Liver (tissue), 9 donors: ENCODE data around the gene RAB3B. TPM values are rescaled to one million over a fixed set of nuclear protein-coding genes. Genes with fewer than 3 reads are reported as not detected.

Experiments used
- DNase-seq: peaks from one replicate; pipeline ENCODE4 v3.0.0-alpha.2; 2017; ENCODE audit warnings: low spot score
- H3K27ac ChIP-seq, 2 donors: one replicate each; pipeline ENCODE4 v1.7.0; 2013; ENCODE audit warnings: inconsistent platforms in 2 of 2, low read length in 2 of 2, control low read depth in 1 of 2, low read depth in 1 of 2, mild to moderate bottlenecking in 1 of 2
- H3K27me3 ChIP-seq, 4 donors: one replicate each; pipeline versions ENCODE4 v1.6.1 to v1.7.0; 2013; ENCODE audit warnings: low read length in 3 of 4, inconsistent platforms in 1 of 4, mild to moderate bottlenecking in 1 of 4, moderate library complexity in 1 of 4; ENCODE audit not compliant: control insufficient read depth in 4 of 4, insufficient read depth in 4 of 4
- H3K36me3 ChIP-seq, 4 donors: one replicate each; pipeline versions ENCODE4 v1.6.1 to v1.7.0; 2013; ENCODE audit warnings: low read length in 3 of 4, mild to moderate bottlenecking in 3 of 4, low read depth in 1 of 4, moderate library complexity in 1 of 4; ENCODE audit not compliant: control insufficient read depth in 4 of 4, insufficient read depth in 3 of 4
- H3K4me1 ChIP-seq, 4 donors: one replicate each; pipeline versions ENCODE4 v1.6.1 to v1.7.0; 2013; ENCODE audit warnings: low read length in 3 of 4, mild to moderate bottlenecking in 3 of 4, moderate library complexity in 1 of 4; ENCODE audit not compliant: control insufficient read depth in 4 of 4, insufficient read depth in 4 of 4
- H3K4me3 ChIP-seq, 3 donors: one replicate each; pipeline versions ENCODE4 v1.6.1 to v1.7.0; 2013; ENCODE audit warnings: low read length in 3 of 3, control low read depth in 1 of 3, low read depth in 1 of 3, mild to moderate bottlenecking in 1 of 3
- H3K9ac ChIP-seq, 2 donors: one replicate each; pipeline ENCODE4 v1.7.0; 2013; ENCODE audit warnings: low read length in 2 of 2, mild to moderate bottlenecking in 2 of 2, moderate library complexity in 2 of 2, control low read depth in 1 of 2, low read depth in 1 of 2
- H3K9me3 ChIP-seq, 4 donors: one replicate each; pipeline versions ENCODE4 v1.6.1 to v1.7.0; 2013; ENCODE audit warnings: low read length in 3 of 4; ENCODE audit not compliant: control insufficient read depth in 4 of 4
- ATF3 ChIP-seq: IDR thresholded peaks from 2 replicates; pipeline ENCODE4 v1.6.1; 2016; ENCODE audit warnings: antibody characterized with exemption
- EGR1 ChIP-seq, 2 donors: IDR thresholded peaks; 2 replicates each; pipeline ENCODE4 v1.6.1; 2016 to 2018; ENCODE audit warnings: antibody characterized with exemption in 2 of 2, low read depth in 2 of 2
- FOXA2 ChIP-seq: IDR thresholded peaks from 2 replicates; pipeline ENCODE4 v1.6.1; 2016; ENCODE audit warnings: antibody characterized with exemption
- HNF4A ChIP-seq, 2 donors: conservative IDR thresholded peaks; 2 replicates each; pipeline ENCODE4 v1.6.1; 2016; ENCODE audit warnings: antibody characterized with exemption in 2 of 2, mild to moderate bottlenecking in 2 of 2
- HNF4G ChIP-seq: IDR thresholded peaks from 2 replicates; pipeline ENCODE4 v1.6.1; 2016; ENCODE audit warnings: antibody characterized with exemption
- JUND ChIP-seq, 2 donors: IDR thresholded peaks; 2 replicates each; pipeline ENCODE4 v1.6.1; 2016; ENCODE audit warnings: antibody characterized with exemption in 2 of 2
- MAX ChIP-seq: IDR thresholded peaks from 2 replicates; pipeline ENCODE4 v1.6.1; 2016; ENCODE audit warnings: antibody characterized with exemption
- NR2F2 ChIP-seq: IDR thresholded peaks from 2 replicates; pipeline ENCODE4 v1.6.1; 2016; ENCODE audit warnings: antibody characterized with exemption
- RAD21 ChIP-seq, 2 donors: IDR thresholded peaks; 2 replicates each; pipeline ENCODE4 v1.6.1; 2016; ENCODE audit warnings: antibody characterized with exemption in 2 of 2, mild to moderate bottlenecking in 2 of 2
- REST ChIP-seq: IDR thresholded peaks from 2 replicates; pipeline ENCODE4 v1.6.1; 2016; ENCODE audit warnings: antibody characterized with exemption, mild to moderate bottlenecking
- YY1 ChIP-seq: IDR thresholded peaks from 2 replicates; pipeline ENCODE4 v1.6.1; 2016; ENCODE audit warnings: antibody characterized with exemption, mild to moderate bottlenecking
- ZBTB33 ChIP-seq: IDR thresholded peaks from 2 replicates; pipeline ENCODE4 v1.6.1; 2016; ENCODE audit warnings: antibody characterized with exemption
- WGBS: extraction: QIAGEN DNeasy Blood & Tissue Kit; methylation state at CpG from one replicate; pipeline ENCODE4 v1.1.7; 2013; 5-methylcytosine and 5-hydroxymethylcytosine counted together
- polyA plus RNA-seq, 2 donors: library from polyadenylated mRNA; stranded (reverse) in 1 of 2; unstranded in 1 of 2; fragments of 200-250 nt in 1 of 2; fragments of >200 nt in 1 of 2; fragmentation: Nextera tagmentation in 1 of 2; extraction: Ambion mirVana in 1 of 2; gene quantifications; one replicate each; pipeline versions ENCODE4 v1.2.1 to v1.2.3, GENCODE V29; 2013 to 2015
- total RNA-seq, 2 donors: library from RNA; depleted of rRNA; stranded (reverse); fragments of >200 nt; gene quantifications; one replicate each; pipeline ENCODE4 v1.2.3, GENCODE V29; 2014
- donor health status: healthy.
- donor health status: healthy.
- donor health status: healthy.
- donor health status: healthy.
- donor health status: healthy.

Gene RAB3B
- total and polyA plus RNA-seq, 4 donors, result 0.17 to 5.4 (median 0.32) TPM

DNA sequence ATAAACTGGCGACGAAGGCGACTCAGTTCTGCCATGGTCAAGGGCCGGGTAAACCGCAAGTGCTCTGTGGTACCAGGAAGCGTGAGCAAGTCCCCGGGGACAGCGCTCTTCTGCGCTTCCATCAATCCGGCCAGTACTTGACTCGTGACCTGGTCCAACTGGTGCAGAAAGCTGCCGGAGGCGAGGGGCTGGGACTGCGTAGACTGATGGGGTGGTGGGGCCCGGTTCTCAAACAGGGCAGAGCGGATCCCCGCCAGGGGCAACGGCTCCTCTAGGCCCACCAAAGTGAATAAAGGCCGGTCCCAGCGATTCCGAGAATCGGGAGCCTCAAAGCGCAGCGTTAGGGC, 42.3 kb upstream of the RAB3B start:
- TF ChIP-seq HNF4A (conservative IDR thresholded peaks at IDR 0.05), result no peak
- TF ChIP-seq ZBTB33, result no peak
- TF ChIP-seq FOXA2, result no peak
- no peak for TF ChIP-seq YY1
- no peak for TF ChIP-seq JUND (IDR thresholded peaks at IDR 0.05)
- TF ChIP-seq EGR1 (IDR thresholded peaks at IDR 0.05; ENCODE audit: low read depth in 2 of 2), result no peak
- TF ChIP-seq HNF4G, result no peak
- no peak for TF ChIP-seq NR2F2
- WGBS, result 4% methylated on average over 24 of the region's 24 CpGs
- H3K9me3 ChIP-seq, result no peaks in the 10 kb centered on the region
- H3K36me3 ChIP-seq, result peaks cover 0 to 5% (median 1%) of the 10 kb centered on the region in 4 donors
- peak overlapping the region; percentile 26 to 82 for H3K9ac ChIP-seq
- peak overlapping the region; percentile 90 to 92 for H3K27ac ChIP-seq
- peak; percentile 39 for DNase-seq
- peaks cover 7 to 40% (median 31%) of the 10 kb centered on the region in 4 donors for H3K4me1 ChIP-seq
- peak overlapping the region; percentile 82 to 99 (median 97) for H3K4me3 ChIP-seq
- no peaks in the 10 kb centered on the region for H3K27me3 ChIP-seq

DNA sequence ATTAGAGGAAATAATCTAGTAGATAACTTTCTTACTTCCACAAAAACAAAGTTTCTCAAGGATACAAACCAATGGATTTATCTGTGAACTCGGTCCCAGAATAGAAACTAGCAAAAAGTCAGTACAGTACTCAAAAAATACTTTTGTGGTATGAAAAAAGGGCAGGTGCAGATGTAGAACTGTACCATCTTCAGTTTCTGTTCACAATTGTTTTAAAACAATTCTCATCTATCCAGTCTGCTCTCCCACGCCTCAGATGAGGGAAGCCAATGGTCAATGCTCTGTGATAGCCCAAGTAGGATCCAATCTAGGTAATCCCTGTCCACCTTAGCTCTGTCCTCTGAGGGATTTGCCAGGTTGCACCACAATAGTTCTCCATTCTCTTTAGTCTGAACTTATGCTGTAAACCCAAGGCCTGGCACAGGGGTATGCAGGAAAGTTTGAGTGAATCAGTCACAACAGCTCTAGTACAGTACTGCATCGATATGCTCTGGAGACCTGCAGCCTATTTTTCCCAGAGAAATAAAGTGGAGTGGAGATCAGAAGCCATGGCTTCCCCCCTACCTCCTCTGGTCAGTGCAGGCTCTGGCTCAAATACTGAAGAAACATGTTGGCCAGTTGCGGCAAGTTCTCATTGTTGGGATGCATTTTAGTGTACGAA, 41.8 kb upstream of the RAB3B start:
- Histone ChIP-seq H3K4me1 (peaks cover 7 to 37% (median 29%) of the 10 kb centered on the region in 4 donors), H3K9ac (peak overlapping the region in 1 of 2 donors; percentile 42), H3K27ac (no peak overlapping the region), H3K4me3 (peak overlapping the region; percentile 82 to 99 (median 97)), H3K36me3 (peaks cover 0 to 5% (median 0%) of the 10 kb centered on the region in 4 donors), H3K27me3 (no peaks in the 10 kb centered on the region), H3K9me3 (no peaks in the 10 kb centered on the region)
- WGBS, result 57% methylated on average over 5 of the region's 5 CpGs
- TF ChIP-seq YY1 (no peak), RAD21 (IDR thresholded peaks at IDR 0.05) (no peak), FOXA2 (no peak), JUND (IDR thresholded peaks at IDR 0.05) (no peak), NR2F2 (no peak), ATF3 (no peak), HNF4G (no peak), MAX (no peak), EGR1 (IDR thresholded peaks at IDR 0.05; ENCODE audit: low read depth in 2 of 2) (no peak), REST (no peak), ZBTB33 (no peak)
- DNase-seq, result no peak
